ENCODE results near the gene SYT17.

SYT17 gene

GRCh38 chr16:19167710-19168370, at the start of gene SYT17:
Gene SYT17 (plus strand): TSS chr16:19168240. CDS start chr16:19168647, 407 bp downstream.
- DNase-seq = peak; percentile 85

GRCh38 chr16:19118938-19119431, 49.1 kb upstream of the SYT17 start:
- DNase-seq = no peak

- DNase-seq = no peak
These were observed 48.5 kb upstream of the SYT17 start for GRCh38 chr16:19119564-19119963.

- peak; percentile 27 for DNase-seq
These were observed 44.4 kb upstream of the SYT17 start for GRCh38 chr16:19123535-19124178.

GRCh38 chr16:19126300-19126699, 41.7 kb upstream of the SYT17 start:
- DNase-seq = no peak

GRCh38 chr16:19127205-19127604, 40.8 kb upstream of the SYT17 start:
- no peak for DNase-seq

GRCh38 chr16:19127674-19128131, 40.3 kb upstream of the SYT17 start:
- DNase-seq = no peak

- DNase-seq = no peak
These were observed 39.4 kb upstream of the SYT17 start for GRCh38 chr16:19128454-19129200.

GRCh38 chr16:19130385-19130784, 37.7 kb upstream of the SYT17 start:
- DNase-seq = no peak

- DNase-seq = no peak
These were observed 36.9 kb upstream of the SYT17 start for GRCh38 chr16:19130852-19131824.

- DNase-seq = no peak
These were observed 36.2 kb upstream of the SYT17 start for GRCh38 chr16:19131825-19132218.

GRCh38 chr16:19132255-19132654, 35.8 kb upstream of the SYT17 start:
- DNase-seq = no peak

- no peak for DNase-seq
These were observed 35.1 kb upstream of the SYT17 start for GRCh38 chr16:19132898-19133297.

GRCh38 chr16:19133600-19133999, 34.4 kb upstream of the SYT17 start:
- no peak for DNase-seq

- no peak for DNase-seq
These were observed 32.7 kb upstream of the SYT17 start for GRCh38 chr16:19135201-19135842.

- DNase-seq = peak; percentile 45
These were observed 32.1 kb upstream of the SYT17 start for GRCh38 chr16:19135896-19136438.

GRCh38 chr16:19136549-19137196, 31.4 kb upstream of the SYT17 start:
- DNase-seq = no peak

- DNase-seq = no peak
These were observed 30.6 kb upstream of the SYT17 start for GRCh38 chr16:19137201-19138128.

GRCh38 chr16:19138601-19139000, 29.4 kb upstream of the SYT17 start:
- peak; percentile 70 for DNase-seq

Data from NCI-H1092 treated with DMSO at 0.1 percent for 48 hours (cell line).